Measurements from ENCODE around the gene ZBTB22.
"Not testable (repeated sequence)": the region's sequence is repeated elsewhere in the genome, so short reads cannot be mapped to it uniquely, and the experiment has no call there.

ZBTB22 gene

DNA sequence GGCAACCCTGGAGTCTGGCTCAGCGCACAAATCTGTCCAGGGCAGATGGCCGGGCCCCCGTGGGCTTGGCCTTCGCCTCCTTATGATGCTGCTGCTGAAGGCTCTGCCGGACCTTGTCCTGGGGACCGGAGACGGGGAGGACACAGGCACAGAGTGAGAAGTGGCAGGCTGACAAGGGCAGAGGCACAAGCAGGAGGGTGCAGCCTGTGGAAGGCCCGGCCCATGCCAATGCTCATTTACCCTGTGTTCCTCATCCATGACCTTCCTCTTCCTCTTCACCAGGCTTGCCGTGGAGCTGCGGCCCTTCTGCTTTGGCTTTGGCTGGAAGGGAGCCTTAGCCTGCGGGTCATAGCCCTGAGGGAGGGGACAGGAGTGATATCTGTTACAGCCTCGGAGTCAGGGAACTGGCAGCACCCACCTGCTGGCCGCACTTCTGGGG is 38.3 kb downstream of the ZBTB22 start:
- H3K9ac ChIP-seq (ENCODE audit: low read length): no peak overlapping the region
- H3K4me3 ChIP-seq (ENCODE audit: low read length): no peak overlapping the region

DNA sequence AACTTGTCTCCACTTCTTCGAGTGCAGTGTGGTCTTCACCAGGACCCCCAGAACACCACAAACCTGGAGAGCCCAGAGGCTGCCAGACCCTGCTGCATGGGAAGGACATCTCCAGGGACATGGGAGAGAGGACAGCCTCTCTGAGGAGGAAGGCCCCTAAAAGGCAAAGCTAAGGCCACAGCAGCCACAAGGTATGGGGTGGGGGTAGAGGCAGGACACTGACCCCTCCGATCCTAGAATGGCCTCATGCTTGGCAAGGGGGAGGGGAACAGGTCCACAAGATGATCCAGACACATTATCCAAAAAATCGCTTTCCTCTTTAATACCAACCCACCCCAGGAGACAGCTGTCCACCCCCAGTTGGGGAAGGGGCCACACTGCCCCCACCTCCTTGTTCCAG is 38.7 kb downstream of the ZBTB22 start:
- no peak overlapping the region for H3K9ac ChIP-seq (ENCODE audit: low read length)
- no peak overlapping the region for H3K4me3 ChIP-seq (ENCODE audit: low read length)
- H3K4me1 ChIP-seq (ENCODE audit: control insufficient read depth, insufficient read depth, low read length): peaks cover 14% of the 10 kb centered on the region
- H3K36me3 ChIP-seq (ENCODE audit: control insufficient read depth, insufficient read depth, low read length): peaks cover 30% of the 10 kb centered on the region
- no peaks in the 10 kb centered on the region for H3K27me3 ChIP-seq (ENCODE audit: control insufficient read depth, insufficient read depth, low read length)
- no peak overlapping the region for H3K27ac ChIP-seq (ENCODE audit: low read depth, low read length)

More for the DNA sequence above, 38.3 kb downstream of the ZBTB22 start:
- Histone ChIP-seq H3K36me3 (ENCODE audit: control insufficient read depth, insufficient read depth, low read length) (peaks cover 27% of the 10 kb centered on the region), H3K4me1 (ENCODE audit: control insufficient read depth, insufficient read depth, low read length) (peaks cover 10% of the 10 kb centered on the region), H3K27me3 (ENCODE audit: control insufficient read depth, insufficient read depth, low read length) (no peaks in the 10 kb centered on the region), H3K27ac (ENCODE audit: low read depth, low read length) (no peak overlapping the region)

DNA sequence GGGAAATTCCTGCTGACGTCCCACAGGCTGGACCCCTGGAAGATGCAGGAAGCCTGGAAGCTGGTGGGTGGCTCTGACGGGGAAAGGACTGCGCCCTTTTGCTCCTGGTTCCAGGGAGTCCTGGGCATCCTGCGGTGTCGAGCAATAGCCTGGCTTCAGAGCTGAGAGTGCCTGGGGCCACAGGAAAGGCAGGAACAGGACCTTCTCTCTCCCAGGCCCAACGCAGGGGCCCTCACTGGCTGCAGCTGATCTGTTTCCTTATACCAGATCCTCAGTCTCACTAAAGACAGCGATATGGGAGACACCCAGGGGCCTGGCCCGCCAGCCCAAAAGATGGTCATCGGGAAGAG is 39.2 kb downstream of the ZBTB22 start:
- H3K4me1 ChIP-seq (ENCODE audit: control insufficient read depth, insufficient read depth, low read length): peaks cover 15% of the 10 kb centered on the region
- H3K27me3 ChIP-seq (ENCODE audit: control insufficient read depth, insufficient read depth, low read length): no peaks in the 10 kb centered on the region
- no peak overlapping the region for H3K4me3 ChIP-seq (ENCODE audit: low read length)
- H3K9ac ChIP-seq (ENCODE audit: low read length): no peak overlapping the region
- H3K36me3 ChIP-seq (ENCODE audit: control insufficient read depth, insufficient read depth, low read length): peaks cover 30% of the 10 kb centered on the region
- no peak overlapping the region for H3K27ac ChIP-seq (ENCODE audit: low read depth, low read length)

DNA sequence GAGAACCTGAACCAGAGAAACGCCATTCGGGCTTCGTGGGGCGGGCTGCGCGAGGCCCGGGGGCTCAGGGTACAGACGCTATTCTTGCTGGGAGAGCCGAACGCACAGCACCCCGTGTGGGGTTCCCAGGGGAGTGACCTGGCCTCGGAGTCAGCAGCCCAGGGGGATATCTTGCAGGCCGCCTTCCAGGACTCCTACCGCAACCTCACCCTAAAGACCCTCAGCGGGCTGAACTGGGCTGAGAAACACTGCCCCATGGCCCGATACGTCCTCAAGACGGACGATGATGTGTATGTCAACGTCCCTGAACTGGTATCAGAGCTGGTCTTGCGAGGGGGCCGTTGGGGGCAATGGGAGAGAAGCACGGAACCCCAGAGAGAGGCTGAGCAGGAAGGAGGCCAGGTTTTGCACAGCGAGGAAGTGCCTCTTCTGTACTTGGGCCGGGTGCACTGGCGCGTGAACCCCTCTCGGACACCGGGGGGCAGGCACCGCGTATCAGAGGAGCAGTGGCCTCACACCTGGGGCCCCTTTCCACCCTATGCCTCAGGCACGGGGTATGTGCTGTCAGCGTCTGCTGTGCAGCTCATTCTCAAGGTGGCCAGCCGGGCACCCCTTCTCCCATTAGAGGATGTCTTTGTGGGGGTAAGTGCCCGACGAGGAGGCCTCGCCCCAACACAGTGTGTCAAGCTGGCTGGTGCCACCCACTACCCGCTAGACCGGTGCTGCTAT is 39.7 kb downstream of the ZBTB22 start:
- Histone ChIP-seq H3K4me3 (ENCODE audit: low read length) (peak overlapping the region; percentile 83), H3K27me3 (ENCODE audit: control insufficient read depth, insufficient read depth, low read length) (no peaks in the 10 kb centered on the region), H3K4me1 (ENCODE audit: control insufficient read depth, insufficient read depth, low read length) (peaks cover 20% of the 10 kb centered on the region), H3K27ac (ENCODE audit: low read depth, low read length) (peak overlapping the region; percentile 87), H3K9ac (ENCODE audit: low read length) (peak overlapping the region; percentile 75), H3K36me3 (ENCODE audit: control insufficient read depth, insufficient read depth, low read length) (peaks cover 30% of the 10 kb centered on the region)

DNA sequence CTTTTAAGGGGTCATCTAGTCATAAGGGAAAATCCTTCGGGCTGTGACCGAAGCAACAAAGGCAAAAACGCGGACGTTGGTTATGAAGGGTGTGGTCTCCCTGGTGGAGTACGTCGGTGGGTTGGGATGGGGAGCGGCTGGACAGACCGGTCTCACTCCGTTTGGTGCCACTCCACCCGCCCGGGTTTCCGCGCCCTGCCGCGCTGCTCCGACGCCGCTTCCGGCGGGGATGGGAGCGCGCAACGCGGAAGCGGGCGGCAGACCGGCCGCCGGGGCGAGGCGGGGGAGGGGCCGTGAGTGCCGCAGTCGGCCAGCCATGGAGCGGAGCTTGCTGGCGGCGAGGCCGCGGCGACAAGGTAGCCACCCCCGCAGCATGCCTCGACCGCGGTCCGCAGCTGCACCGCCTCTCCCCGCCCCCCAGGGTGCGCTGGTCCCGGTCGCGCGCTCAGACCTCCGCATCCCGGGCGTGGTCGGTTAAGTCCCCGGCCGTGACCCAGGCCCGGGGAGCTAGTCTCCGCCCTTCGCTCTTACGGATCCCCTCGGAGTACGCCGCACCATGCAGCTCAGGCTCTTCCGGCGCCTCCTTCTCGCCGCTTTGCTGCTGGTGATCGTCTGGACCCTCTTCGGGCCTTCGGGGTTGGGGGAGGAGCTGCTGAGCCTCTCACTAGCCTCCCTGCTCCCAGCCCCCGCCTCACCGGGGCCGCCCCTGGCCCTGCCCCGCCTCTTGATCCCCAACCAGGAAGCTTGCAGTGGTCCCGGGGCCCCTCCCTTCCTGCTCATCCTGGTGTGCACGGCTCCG is 40.5 kb downstream of the ZBTB22 start, which contains the start of gene B3GALT4:
TSS of gene B3GALT4 (plus strand) at position 260 of the 799 bp plus-strand sequence. CDS start at position 557, 297 bp downstream.
- peak within 1 kb of the TSS; percentile 75 for H3K9ac ChIP-seq (ENCODE audit: low read length)
- H3K27me3 ChIP-seq (ENCODE audit: control insufficient read depth, insufficient read depth, low read length): no peaks in the 10 kb centered on the region
- H3K36me3 ChIP-seq (ENCODE audit: control insufficient read depth, insufficient read depth, low read length): peaks cover 28% of the 10 kb centered on the region
- peak within 1 kb of the TSS; percentile 87 for H3K27ac ChIP-seq (ENCODE audit: low read depth, low read length)
- peaks cover 27% of the 10 kb centered on the region for H3K4me1 ChIP-seq (ENCODE audit: control insufficient read depth, insufficient read depth, low read length)
- peak within 1 kb of the TSS; percentile 83 for H3K4me3 ChIP-seq (ENCODE audit: low read length)

DNA sequence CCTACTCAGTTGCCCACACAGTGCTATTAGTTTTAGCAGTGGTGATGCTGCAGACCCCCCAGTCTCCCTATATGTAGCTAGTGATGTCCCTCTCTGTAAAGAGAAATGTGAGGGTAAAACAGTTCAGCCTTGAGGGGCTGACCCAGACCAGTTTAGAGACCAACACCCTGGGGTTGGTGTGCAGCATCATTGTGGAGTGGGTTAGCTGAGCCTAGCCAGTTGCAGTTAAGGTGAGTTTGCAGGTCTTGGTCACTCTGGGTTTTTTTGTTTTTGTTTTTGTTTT is 41.0 kb downstream of the ZBTB22 start:
- H3K4me1 ChIP-seq (ENCODE audit: control insufficient read depth, insufficient read depth, low read length): peaks cover 27% of the 10 kb centered on the region
- H3K4me3 ChIP-seq (ENCODE audit: low read length): peak overlapping the region; percentile 83
- H3K27ac ChIP-seq (ENCODE audit: low read depth, low read length): peak overlapping the region; percentile 87
- no peaks in the 10 kb centered on the region for H3K27me3 ChIP-seq (ENCODE audit: control insufficient read depth, insufficient read depth, low read length)
- peaks cover 28% of the 10 kb centered on the region for H3K36me3 ChIP-seq (ENCODE audit: control insufficient read depth, insufficient read depth, low read length)
- peak overlapping the region; percentile 2 for H3K9ac ChIP-seq (ENCODE audit: low read length)

DNA sequence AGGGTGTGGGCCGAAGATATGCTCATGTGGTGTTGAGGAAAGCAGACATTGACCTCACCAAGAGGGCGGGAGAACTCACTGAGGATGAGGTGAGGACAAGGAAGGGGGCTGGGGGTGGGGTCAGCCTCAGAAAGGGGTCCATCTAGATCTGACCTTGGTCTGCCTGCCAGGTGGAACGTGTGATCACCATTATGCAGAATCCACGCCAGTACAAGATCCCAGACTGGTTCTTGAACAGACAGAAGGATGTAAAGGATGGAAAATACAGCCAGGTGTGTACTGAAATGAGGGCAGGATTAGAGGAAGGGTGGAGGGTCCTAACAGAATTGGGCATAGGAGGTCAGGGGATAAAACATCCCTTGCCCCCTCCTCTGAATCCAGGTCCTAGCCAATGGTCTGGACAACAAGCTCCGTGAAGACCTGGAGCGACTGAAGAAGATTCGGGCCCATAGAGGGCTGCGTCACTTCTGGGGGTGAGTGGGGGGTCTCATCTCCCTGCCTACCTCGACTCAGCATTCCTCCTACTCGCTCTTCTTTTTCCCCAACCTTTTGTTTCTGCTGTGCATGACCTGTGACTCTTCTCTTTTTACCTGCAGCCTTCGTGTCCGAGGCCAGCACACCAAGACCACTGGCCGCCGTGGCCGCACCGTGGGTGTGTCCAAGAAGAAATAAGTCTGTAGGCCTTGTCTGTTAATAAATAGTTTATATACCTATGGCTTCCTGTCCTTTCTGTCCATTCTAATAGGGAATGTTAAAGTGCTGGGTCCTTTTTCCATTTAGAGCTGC is 41.6 kb downstream of the ZBTB22 start:
- peak overlapping the region; percentile 87 for H3K27ac ChIP-seq (ENCODE audit: low read depth, low read length)
- H3K4me1 ChIP-seq (ENCODE audit: control insufficient read depth, insufficient read depth, low read length): peaks cover 29% of the 10 kb centered on the region
- not testable (repeated sequence) for H3K9ac ChIP-seq (ENCODE audit: low read length); H3K27me3 ChIP-seq (ENCODE audit: control insufficient read depth, insufficient read depth, low read length)
- peaks cover 28% of the 10 kb centered on the region for H3K36me3 ChIP-seq (ENCODE audit: control insufficient read depth, insufficient read depth, low read length)
- peak overlapping the region; percentile 83 for H3K4me3 ChIP-seq (ENCODE audit: low read length)

DNA sequence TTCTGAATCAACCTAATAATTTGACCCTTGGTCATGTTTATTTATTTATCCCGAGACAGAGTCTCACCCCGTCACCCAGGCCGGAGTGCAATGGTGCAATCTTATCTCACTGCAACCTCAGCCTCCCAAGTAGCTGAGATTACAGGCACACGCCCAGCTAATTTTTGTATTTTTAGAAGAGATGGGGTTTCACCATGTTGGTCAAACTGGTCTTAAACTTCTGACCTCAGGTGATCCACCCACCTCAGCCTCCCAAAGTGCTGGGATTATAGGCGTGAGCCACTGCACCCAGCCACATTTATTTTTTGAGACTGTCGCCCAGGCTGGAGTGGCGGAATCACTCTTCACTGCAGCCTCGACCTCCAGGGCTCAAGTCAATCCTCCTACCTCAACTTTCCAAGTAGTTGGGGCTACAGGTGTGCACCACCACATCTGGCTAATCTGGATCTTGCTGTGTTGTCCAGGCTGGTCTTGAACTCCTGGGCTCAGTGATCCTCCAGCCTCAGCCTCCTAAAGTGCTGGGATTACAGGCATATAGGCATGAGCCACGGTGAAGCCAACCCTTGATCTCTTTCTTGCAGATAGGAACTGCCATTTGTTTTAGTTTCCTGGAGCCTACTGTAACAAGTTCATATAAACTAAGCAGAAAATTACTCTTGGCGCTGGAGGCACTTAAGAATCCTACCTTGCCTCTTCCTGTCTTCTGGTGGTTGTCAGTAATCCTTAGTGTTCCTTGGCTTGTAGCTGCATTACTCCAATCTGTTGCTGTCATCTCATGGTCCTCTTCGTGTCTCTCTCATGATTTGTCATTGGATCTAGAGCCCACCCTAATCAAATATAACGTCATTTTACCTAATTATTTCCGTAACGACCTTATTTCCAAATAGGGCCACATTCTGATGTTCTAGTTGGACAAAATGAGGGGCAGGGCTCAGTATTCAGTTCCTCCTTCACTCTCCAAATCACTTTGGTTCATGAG is 43.3 kb downstream of the ZBTB22 start:
- Histone ChIP-seq H3K27me3 (ENCODE audit: control insufficient read depth, insufficient read depth, low read length) (no peaks in the 10 kb centered on the region), H3K9ac (ENCODE audit: low read length) (no peak overlapping the region), H3K4me3 (ENCODE audit: low read length) (peak overlapping the region; percentile 6), H3K4me1 (ENCODE audit: control insufficient read depth, insufficient read depth, low read length) (peaks cover 31% of the 10 kb centered on the region), H3K27ac (ENCODE audit: low read depth, low read length) (no peak overlapping the region), H3K36me3 (ENCODE audit: control insufficient read depth, insufficient read depth, low read length) (peaks cover 23% of the 10 kb centered on the region)

DNA sequence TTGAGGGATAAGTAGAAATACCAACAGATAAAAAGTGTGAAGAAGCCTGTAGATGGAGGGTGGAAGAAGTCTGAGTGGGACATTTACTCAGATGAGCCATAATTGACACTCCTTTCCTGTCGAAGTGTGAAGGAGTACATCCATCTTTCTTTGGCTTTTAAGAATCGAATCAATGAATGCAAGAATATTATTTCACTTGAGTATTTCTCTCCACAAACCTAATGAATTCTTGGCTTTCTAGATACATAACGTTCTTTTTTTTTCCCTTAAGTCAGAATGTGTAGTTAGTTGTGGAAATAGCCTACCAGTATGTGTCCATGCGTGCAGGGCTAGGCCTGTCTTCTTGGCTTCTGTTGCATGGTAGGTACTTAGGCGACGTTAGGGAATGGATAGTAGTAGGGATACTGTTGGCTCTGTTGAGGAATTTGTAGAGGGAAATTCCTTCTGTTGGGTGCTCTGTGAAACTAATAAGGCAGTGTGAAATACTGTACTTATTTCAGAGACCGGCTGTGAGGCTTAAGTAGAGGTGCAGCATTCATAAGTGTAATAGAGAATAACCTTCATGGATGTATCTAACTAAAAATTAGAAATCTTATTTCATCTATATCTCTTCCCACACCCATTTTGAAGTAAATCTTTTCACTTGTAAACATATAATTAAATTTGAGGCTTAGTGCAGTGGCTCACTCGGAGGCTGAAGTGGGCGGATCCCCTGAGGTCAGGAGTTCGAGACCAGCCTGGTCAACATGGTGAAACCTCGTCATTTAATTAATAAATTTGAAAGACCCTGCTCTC is 44.2 kb downstream of the ZBTB22 start:
- no peak overlapping the region for H3K27ac ChIP-seq (ENCODE audit: low read depth, low read length)
- H3K4me3 ChIP-seq (ENCODE audit: low read length): peak overlapping the region; percentile 84
- H3K36me3 ChIP-seq (ENCODE audit: control insufficient read depth, insufficient read depth, low read length): peaks cover 18% of the 10 kb centered on the region
- peaks cover 31% of the 10 kb centered on the region for H3K4me1 ChIP-seq (ENCODE audit: control insufficient read depth, insufficient read depth, low read length)
- H3K9ac ChIP-seq (ENCODE audit: low read length): peak overlapping the region; percentile 45
- H3K27me3 ChIP-seq (ENCODE audit: control insufficient read depth, insufficient read depth, low read length): no peaks in the 10 kb centered on the region

DNA sequence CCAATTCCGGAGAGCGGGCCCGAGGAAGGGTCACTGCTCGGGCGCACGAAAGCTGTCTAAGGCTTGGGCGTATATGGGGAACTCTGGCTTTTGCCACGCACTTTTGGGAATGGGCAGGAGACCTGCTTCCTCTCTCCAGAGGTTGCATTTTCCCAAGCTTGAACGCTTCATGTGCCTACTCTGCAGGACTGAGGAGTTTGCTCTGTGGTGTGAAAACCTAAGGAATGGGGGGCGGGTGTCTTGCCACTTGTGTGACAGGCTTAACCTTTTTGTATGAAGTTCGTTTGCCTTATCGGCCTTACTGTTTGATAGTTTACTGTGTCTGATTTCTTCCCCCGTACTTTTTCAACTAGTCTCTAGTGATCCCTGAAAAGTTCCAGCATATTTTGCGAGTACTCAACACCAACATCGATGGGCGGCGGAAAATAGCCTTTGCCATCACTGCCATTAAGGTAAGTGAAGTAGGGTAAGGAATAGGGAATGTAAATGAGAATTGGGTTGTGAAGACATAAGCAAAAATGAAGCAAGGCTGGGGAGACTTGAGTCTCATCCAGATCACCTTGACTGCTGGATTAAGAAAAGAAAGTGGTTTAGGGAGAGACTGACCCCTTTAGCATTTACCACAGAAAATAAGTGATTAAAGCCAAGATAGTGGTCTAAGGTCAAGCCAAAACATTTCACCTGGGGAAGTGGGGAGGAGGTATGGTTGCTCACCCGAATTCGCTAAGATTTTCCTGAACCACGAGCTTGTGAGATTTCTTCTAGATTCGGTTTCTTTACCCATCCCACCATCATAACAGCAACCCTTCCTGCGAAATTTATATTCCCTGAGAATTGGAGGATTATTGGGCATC is 45.0 kb downstream of the ZBTB22 start:
- Histone ChIP-seq H3K4me3 (ENCODE audit: low read length) (peak overlapping the region; percentile 84), H3K27ac (ENCODE audit: low read depth, low read length) (peak overlapping the region; percentile 85), H3K36me3 (ENCODE audit: control insufficient read depth, insufficient read depth, low read length) (peaks cover 23% of the 10 kb centered on the region), H3K27me3 (ENCODE audit: control insufficient read depth, insufficient read depth, low read length) (no peaks in the 10 kb centered on the region), H3K4me1 (ENCODE audit: control insufficient read depth, insufficient read depth, low read length) (peaks cover 28% of the 10 kb centered on the region), H3K9ac (ENCODE audit: low read length) (peak overlapping the region; percentile 85)

Data from rectal smooth muscle tissue (tissue), 1 donor.